ENCODE results near the gene CXXC5. TPM values are rescaled to one million over a fixed set of nuclear protein-coding genes. Genes with fewer than 3 reads are reported as not detected.

The CXXC5 gene
- total RNA-seq, 8 experiments from 2014 or later = 14.2 to 140 (median 95.8) TPM

DNA sequence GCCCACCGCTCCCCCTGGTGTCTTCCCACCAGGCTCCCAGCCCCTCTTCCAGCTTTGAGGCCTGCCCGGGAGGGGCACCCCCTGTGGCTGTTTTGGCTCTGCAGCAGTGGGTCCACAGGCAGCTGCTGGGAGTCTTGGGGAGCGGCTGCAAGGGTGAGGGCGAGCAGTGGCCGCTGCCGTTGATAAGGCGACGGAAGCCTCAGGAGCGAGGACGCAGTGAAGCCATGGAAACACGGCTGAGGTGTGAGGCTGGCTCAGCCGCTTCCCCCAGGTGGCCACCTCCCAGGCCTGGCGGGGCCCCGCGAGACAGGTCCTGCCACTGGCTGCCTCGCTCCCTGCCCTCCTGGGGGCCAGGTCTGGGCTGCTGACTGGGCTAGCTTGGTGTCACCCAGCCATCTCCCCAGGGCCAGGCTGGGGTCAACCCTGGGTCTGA, 41.5 kb downstream of the CXXC5 start:
- ATAC-seq (replicated peaks in 6 of 8) = peak in 7 of 8 experiments; percentile 5 to 46 (median 38)
- Histone ChIP-seq H3K4me3 (no peak overlapping the region), H3K4me1 (replicated peaks in 1 of 2) (peaks cover 89 to 95% of the 10 kb centered on the region in 2 donors), H3K27ac (peak overlapping the region; percentile 82 to 83)
- in situ Hi-C loops (cut with MboI; ENCODE audit: low pct_unique_long_range_greater_than_20kb in 2 of 9, low sequenced_read_pairs in 9 of 9, unreplicated experiment in 9 of 9) = no loop called here
- 41 to 100% (median 62%) methylated on average over 1 to 7 of the region's 16 CpGs; no CpG with 5 or more reads in 6 of the 10 experiments for WGBS, 10 experiments

DNA sequence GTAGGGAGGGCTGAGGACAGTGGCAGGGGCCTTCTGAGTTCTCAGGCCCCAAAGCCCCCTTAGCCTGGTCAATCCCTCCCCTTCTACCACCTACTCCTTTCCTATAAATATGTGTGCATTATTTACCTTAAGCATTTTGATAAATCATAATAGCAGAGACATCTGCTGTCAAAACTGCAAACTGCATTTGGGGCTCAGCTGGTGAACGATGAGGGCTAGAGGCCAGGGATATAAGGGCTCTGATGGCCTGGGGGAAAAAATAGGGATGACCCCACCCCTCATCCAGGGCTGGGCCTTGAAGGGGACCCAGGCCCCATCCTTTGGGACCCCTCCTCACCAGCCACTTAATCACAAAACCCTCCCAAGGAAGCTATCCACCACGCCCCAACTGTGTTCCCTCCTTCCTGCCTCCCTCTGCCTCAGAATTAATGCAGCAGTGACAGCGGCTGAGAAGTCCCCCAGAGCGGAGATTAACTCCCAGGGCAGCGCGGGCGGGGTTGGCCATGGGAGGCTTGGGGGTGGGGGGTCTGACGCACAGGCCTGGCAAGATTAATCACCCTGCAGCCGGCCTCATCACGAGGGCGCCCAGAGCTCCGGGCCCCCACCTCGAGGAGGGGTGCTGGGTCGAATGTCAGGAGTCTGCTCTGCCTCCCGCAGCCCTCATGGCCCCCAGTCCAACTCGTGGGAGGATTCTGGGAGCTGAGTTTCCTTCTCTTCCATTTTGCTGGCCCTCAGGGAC, 42.1 kb downstream of the CXXC5 start:
- in situ Hi-C loops (cut with MboI; ENCODE audit: low pct_unique_long_range_greater_than_20kb in 2 of 9, low sequenced_read_pairs in 9 of 9, unreplicated experiment in 9 of 9) = no loop called here
- WGBS, 10 experiments = 0 to 20% (median 7%) methylated on average over 1 to 3 of the region's 16 CpGs; no CpG with 5 or more reads in 7 of the 10 experiments
- Histone ChIP-seq H3K4me3 (no peak overlapping the region), H3K4me1 (replicated peaks in 1 of 2) (peaks cover 89 to 92% of the 10 kb centered on the region in 2 donors), H3K27ac (peak overlapping the region; percentile 82 to 83)
- ATAC-seq (replicated peaks in 6 of 8) = peak; percentile 56 to 80 (median 74)

DNA sequence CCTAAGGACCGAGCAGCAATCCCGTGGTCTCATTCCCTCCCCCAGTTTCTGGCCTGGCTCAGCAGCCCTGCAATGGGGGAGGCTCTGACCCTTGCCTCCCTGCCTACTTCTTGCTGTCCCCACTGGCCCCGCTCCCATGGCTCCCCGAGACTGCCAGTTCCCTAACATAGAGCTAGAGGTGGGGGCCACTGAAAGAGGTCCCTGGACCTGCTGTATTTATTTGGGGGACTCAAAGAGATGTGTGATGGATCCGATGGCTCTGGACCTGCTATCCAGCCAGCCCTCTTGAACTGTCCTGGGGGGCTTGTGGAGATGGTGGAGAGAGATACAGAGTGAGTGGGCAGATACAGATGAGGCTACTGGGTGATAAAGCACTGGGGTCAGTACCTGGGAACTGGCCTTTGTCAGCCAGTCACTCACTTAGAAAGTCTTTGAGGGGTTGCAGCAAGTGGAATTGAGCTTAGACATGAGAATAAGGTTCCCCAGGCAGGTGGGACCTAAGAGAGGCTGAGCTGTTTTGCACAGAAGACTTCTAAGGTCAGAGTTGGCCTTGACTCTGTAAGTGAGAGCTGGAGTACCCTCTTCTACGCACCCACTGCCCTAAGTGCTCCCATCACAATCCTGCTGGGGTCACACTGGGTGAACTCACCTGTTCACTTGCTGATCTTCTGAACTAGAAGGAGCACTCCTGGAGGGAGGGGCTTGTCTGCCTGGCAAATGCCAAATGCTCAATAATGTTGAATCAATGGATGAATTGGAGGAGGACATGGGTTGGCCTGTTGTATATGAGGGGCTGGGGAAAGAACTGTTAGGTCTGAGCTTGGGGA, 42.9 kb downstream of the CXXC5 start:
- H3K4me1 ChIP-seq (replicated peaks in 1 of 2) = peaks cover 82 to 86% of the 10 kb centered on the region in 2 donors
- 73 to 100% (median 86%) methylated on average over 1 to 2 of the region's 6 CpGs; no CpG with 5 or more reads in 7 of the 10 experiments for WGBS, 10 experiments
- H3K27ac ChIP-seq = peak overlapping the region; percentile 82
- in situ Hi-C loops (cut with MboI; ENCODE audit: low pct_unique_long_range_greater_than_20kb in 2 of 9, low sequenced_read_pairs in 9 of 9, unreplicated experiment in 9 of 9) = no loop called here
- no peak for ATAC-seq (replicated peaks in 6 of 8)
- H3K4me3 ChIP-seq = no peak overlapping the region

DNA sequence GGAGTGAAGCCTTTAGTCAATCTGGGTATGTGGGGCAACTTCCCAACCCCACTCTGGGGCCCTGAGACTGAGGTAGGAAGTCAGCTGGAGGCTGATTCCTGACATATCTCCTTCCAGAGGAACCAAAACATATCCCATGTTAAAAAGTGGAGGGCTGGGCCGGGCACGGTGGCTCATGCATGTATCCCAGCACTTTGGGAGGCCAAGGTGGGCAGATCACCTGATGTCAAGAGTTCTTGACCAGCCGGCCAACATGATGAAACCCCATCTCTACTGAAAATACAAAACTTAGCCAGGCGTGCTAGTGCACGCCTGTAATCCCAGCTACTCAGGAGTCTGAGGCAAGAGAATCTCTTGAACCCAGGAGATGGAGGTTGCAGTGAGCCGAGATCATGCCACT, 44.0 kb downstream of the CXXC5 start:
- WGBS, 10 experiments = 95 to 96% methylated on average over 3 to 4 of the region's 6 CpGs; no CpG with 5 or more reads in 8 of the 10 experiments
- in situ Hi-C loops (cut with MboI; ENCODE audit: low pct_unique_long_range_greater_than_20kb in 2 of 9, low sequenced_read_pairs in 9 of 9, unreplicated experiment in 9 of 9) = no loop called here
- peaks cover 82 to 86% of the 10 kb centered on the region in 2 donors for H3K4me1 ChIP-seq (replicated peaks in 1 of 2)
- H3K4me3 ChIP-seq = no peak overlapping the region
- no peak for ATAC-seq (replicated peaks in 6 of 8)
- peak overlapping the region; percentile 55 to 84 for H3K27ac ChIP-seq

DNA sequence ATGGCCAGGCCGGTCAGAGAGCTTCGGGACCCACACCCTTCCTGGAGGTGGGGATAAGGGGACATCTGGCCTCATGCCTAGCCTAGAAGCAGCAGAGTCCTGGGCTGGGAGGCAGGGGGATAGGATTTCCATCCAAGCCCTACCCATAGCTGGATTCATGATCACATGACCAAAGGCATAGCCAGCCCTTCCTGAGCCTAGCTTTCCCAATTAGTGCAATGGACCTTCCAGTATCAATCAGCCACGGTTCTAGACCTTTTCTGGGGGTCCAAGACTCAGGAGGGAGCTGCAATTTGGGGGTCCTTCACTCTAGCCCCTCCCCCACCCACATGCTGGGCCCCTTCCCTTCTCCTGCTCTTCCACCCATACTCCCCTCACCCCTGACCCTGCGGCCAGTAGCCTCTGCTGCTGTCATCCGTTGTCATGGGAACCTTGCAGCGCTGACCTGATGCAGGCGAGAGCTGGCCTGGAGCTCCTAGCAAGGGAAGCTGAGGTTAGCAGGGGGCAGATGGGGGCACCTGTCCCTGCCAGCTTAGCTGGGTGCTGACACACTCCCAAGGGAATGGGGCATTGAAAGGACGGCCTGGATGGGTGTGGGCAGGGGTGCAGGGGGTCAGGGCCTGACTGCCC, 44.6 kb downstream of the CXXC5 start:
- no peak overlapping the region for H3K4me3 ChIP-seq
- in situ Hi-C loops (cut with MboI; ENCODE audit: low pct_unique_long_range_greater_than_20kb in 2 of 9, low sequenced_read_pairs in 9 of 9, unreplicated experiment in 9 of 9) = no loop called here
- H3K4me1 ChIP-seq (replicated peaks in 1 of 2) = peaks cover 82 to 86% of the 10 kb centered on the region in 2 donors
- peak overlapping the region; percentile 55 to 84 for H3K27ac ChIP-seq
- ATAC-seq (replicated peaks in 6 of 8) = peak in 2 of 8 experiments; percentile 1
- 17 to 24% (median 20%) methylated on average over 1 to 2 of the region's 8 CpGs; no CpG with 5 or more reads in 7 of the 10 experiments for WGBS, 10 experiments

- in situ Hi-C loops (cut with MboI; ENCODE audit: low pct_unique_long_range_greater_than_20kb in 2 of 9, low sequenced_read_pairs in 9 of 9, unreplicated experiment in 9 of 9) = no loop called here
- H3K27ac ChIP-seq = peak overlapping the region; percentile 55 to 84
- H3K4me1 ChIP-seq (replicated peaks in 1 of 2) = peaks cover 84 to 88% of the 10 kb centered on the region in 2 donors
- WGBS, 10 experiments = 50 to 100% (median 96%) methylated on average over 1 to 3 of the region's 3 CpGs; no CpG with 5 or more reads in 5 of the 10 experiments
- ATAC-seq (replicated peaks in 6 of 8) = no peak
- H3K4me3 ChIP-seq = no peak overlapping the region
Observed at GRCh38 chr5:139693676-139694364, 45.7 kb downstream of the CXXC5 start.

- ATAC-seq (replicated peaks in 6 of 8) = no peak
- Histone ChIP-seq H3K27ac (peak overlapping the region in 1 of 2 donors; percentile 84), H3K4me1 (replicated peaks in 1 of 2) (peaks cover 80 to 83% of the 10 kb centered on the region in 2 donors), H3K4me3 (no peak overlapping the region)
- in situ Hi-C loops (cut with MboI; ENCODE audit: low pct_unique_long_range_greater_than_20kb in 2 of 9, low sequenced_read_pairs in 9 of 9, unreplicated experiment in 9 of 9) = no loop called here
- WGBS, 10 experiments = 50 to 100% (median 100%) methylated on average over 1 of the region's 1 CpG; no CpG with 5 or more reads in 7 of the 10 experiments
Observed at GRCh38 chr5:139694556-139695177, 46.5 kb downstream of the CXXC5 start.

GRCh38 chr5:139695178-139695573, 47.0 kb downstream of the CXXC5 start:
- in situ Hi-C loops (cut with MboI; ENCODE audit: low pct_unique_long_range_greater_than_20kb in 2 of 9, low sequenced_read_pairs in 9 of 9, unreplicated experiment in 9 of 9) = no loop called here
- H3K27ac ChIP-seq = no peak overlapping the region
- H3K4me3 ChIP-seq = no peak overlapping the region
- ATAC-seq (replicated peaks in 6 of 8) = no peak
- 91 to 100% (median 100%) methylated on average over 1 to 2 of the region's 2 CpGs; no CpG with 5 or more reads in 5 of the 10 experiments for WGBS, 10 experiments
- H3K4me1 ChIP-seq (replicated peaks in 1 of 2) = peaks cover 75 to 78% of the 10 kb centered on the region in 2 donors

DNA sequence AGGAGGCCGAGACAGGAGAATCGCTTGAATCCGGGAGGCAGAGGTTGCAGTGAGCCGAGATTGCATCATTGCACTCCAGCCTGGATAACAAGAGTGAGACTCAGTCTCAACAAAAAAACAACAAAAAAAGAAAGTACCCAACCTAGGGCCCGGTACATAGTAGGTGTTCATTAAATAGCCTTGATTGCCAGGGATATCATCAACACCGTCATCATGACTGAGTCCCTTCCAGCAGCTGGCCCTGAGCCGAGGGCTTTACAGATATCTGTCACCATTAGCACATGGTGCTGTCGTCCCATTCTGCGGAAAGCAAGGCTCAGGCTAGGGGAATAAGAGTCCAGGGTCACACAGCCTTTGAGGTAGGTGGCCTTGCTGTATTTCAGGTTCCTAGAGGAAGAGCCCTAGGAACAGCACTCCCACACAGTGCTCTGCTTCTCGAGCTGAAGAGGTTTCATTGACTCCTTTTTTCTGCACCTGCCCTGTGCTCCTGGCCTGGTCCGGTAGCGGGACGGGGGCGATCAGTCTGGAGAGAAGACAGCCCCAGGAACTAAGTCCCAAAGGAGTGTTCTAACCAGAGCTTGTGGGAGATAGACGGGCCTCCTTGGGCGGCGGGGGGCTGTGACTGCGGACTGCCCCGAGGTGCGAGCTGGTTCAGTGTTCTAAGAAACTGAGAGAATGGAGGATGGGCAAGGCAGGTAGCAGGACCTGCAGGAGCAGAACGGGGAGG, 48.2 kb downstream of the CXXC5 start:
- 0 to 100% (median 66%) methylated on average over 1 to 12 of the region's 21 CpGs for WGBS, 10 experiments
- in situ Hi-C loops (cut with MboI; ENCODE audit: low pct_unique_long_range_greater_than_20kb in 2 of 9, low sequenced_read_pairs in 9 of 9, unreplicated experiment in 9 of 9) = no loop called here
- peak overlapping the region; percentile 87 to 94 for H3K27ac ChIP-seq
- no peak for ATAC-seq (replicated peaks in 6 of 8)
- peaks cover 66 to 71% of the 10 kb centered on the region in 2 donors for H3K4me1 ChIP-seq (replicated peaks in 1 of 2)
- no peak overlapping the region for H3K4me3 ChIP-seq

GRCh38 chr5:139696894-139697658, 48.9 kb downstream of the CXXC5 start:
- Histone ChIP-seq H3K4me3 (peak overlapping the region in 3 of 5 donors; percentile 7 to 13 (median 10)), H3K27ac (peak overlapping the region; percentile 87 to 94), H3K4me1 (replicated peaks in 1 of 2) (peaks cover 63 to 66% of the 10 kb centered on the region in 2 donors)
- peak; percentile 40 to 81 (median 77) for ATAC-seq (replicated peaks in 6 of 8)
- WGBS, 10 experiments = no CpG with 5 or more reads among the region's 55 CpGs
- in situ Hi-C loops (cut with MboI; ENCODE audit: low pct_unique_long_range_greater_than_20kb in 2 of 9, low sequenced_read_pairs in 9 of 9, unreplicated experiment in 9 of 9) = no loop called here

Data from motor neuron (in vitro differentiated cells).